Stimulated activated CD8-positive, alpha-beta memory T cell treated with anti-CD3 and anti-CD28 coated beads, Interleukin-7, amount 100 ng/mL, for 1 hour (primary cell): ENCODE data around the gene SLC6A9.

Experiments
- DNase-seq, 2 donors: peaks; one replicate each; pipeline ENCODE4 v3.0.0-alpha.2; 2020; ENCODE audit warnings: low read depth in 2 of 2

Gene SLC6A9

DNA sequence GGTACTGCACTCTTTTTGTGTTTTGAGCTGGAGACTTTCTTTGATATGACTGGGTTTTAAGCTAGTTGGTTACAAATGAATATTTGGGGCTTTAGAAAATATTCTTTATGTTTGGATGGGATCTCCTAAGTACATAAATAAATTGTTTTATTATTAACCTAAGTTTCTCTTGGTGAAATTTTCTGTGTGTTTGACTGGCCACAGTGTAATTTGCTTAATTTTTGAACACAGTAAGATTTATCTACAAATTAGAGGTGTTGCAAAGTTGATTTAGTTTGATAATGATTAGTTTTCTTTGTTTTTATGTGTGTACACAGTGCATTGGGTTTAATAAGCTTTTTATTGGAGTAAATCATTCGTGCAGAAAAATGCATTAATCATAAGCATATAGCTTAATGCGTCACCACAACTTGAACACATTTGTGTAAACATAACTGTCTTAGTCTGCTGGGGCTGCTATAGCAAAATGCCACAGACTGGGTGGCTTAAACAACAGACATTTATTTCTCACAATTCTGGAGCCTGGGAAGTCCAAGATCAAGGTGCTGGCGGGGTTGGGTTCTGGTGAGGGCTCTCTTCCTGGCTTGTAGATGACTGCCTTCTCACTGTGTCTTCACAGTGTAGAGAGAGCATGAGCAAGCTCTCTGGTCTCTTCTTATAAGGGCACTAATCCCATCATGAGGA lies 17.4 kb upstream of the SLC6A9 start:
- no peak for DNase-seq

DNA sequence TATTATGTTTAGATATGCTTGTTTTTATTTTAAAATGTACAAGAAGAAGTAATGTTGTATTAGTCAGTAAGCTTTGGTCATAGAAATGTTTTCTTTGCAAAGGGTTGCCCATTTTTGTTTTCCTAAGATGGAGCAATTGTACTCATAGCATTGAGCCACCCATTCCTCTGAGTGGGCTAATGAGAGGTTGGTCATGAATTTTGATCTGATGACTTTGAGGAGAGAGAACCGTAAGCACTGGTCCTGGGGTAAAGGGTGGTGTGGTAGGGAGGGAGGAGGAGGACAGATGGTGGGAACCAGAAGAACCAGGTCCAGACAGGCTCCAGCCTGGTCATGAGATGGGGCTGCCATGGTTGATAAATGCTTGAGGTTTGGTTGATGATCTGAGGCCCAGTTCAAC lies 15.9 kb upstream of the SLC6A9 start:
- no peak for DNase-seq

DNA sequence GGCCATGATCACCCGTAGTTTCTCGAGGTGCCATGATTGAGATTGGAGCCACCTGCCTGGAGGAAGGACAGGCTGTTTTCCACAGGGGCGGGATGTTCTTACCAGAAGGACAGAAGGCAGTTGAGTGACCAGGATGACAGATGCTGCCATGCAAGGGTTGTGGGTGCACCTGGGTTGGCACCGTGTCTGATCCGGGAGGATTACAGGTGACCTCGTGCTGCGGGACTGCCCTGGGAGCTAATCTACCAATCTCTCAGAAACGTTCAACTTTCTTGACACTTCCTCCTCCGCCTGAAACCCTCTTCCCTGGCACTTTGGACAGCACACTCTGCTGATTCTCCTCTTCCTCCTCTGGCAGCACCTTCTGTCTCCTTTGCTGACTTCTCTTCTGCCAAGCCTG lies 13.8 kb upstream of the SLC6A9 start:
- no peak for DNase-seq

DNA sequence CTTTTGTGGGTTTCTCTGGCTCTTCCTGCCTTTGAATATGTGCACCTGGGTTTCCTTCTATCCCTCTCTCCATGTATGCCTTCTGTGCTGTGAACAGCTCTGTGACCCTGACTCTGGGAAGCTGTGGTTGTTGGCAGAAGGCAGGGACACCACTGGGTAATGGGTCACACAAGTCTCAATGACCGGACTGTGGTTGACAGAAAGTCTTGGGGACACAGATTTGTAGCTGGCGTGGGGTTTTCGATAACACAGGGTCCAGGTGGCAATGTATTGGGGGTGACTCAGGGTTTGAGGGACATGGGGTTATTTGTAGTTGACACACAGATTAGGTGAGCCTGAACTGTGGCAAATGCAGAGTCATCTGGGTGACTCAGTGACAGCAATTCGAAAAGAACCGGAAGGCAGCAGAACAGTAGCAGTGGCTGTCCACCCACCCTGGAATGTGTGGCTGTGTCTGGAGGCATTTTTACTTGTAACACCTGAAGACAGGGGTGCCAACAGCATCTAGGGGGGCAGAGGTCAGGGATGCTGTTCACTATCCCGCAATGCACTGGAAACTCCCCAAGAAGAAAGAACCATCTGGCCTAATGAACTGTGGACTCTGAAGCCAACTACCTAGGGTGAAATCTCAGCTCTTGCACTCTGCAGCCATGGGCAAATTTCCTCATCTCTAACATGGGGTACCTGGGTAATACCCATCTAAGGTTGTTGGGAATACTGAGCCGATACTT lies 13.0 kb upstream of the SLC6A9 start:
- no peak for DNase-seq

DNA sequence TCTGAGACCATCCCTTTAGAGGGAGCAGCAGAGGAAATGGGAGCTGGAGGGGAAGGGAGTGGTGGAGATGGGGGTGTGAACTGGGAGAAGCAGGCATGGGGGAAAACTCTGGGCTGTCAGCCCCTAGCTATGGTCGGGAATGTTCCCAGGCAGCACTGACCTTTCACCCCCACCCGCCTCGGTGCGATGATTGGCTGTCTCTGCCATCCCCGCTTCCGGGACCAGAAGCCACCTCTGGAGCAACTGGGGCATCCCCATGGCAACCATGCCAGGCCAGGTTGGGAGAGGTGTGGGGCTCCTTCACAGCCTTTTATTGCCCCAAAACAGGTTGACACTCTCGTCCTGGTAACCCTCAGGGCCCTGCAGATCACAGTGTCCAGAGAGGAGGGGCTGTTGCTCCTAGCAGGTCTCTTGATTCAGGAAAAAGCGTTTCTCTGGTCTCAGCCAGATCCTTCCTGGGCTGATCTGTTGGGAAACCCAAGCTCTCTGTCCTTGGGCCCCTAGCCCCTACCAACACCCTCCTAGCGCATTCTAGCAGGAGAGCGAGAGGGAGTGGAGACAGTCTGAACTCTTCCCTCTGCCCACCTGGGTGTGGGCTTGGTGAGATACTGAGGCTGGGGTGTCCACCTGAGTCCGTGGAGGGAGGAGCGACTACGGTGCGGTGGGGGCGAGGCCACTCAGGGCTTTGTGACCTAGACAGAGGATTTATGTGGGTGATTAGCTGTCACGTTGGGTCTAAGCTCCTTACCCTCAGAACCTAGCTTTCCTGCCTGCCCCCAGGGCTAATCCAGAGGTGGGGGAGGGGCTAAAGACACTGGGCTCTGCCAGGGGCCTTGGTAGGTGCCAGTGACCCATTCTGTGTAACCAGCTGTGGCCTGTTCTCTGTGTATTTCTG lies 12.2 kb upstream of the SLC6A9 start:
- DNase-seq: no peak

DNA sequence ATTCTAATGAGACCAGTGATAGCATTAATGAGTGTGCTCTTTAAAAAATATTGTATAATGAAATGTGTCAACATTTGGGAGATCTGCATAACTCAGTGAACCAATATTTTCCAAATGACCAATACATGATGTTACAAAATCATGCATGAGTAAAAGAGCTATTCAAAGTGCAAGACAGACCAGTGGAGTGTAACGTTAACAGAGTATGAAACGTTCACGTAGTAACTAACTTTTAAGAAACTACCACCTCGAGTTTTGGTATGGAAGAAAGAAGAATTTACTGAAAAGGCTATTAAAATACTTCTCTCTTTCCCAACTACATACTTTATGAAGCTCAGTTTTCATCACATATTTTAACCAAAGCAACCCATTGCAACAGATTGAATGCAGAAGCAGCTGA lies 9.6 kb upstream of the SLC6A9 start:
- DNase-seq: no peak

DNA sequence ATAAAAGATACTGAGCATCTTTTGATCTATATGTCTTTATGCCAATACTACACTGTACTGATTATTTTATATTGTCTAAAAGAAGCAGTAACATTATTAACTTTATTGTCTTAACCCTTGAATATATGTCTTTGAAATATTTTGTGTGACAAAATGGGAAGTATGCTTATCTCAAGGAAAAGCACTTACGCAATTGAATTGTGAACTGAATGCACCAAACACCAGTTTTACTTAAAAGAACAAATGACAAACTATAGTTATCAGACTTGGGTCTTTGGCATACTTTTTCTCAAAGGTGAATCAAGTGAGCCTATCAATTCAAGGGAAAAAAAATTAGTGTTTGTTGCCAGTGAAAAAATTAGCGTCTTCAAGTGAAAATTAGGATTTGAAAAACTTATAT lies 9.2 kb upstream of the SLC6A9 start:
- DNase-seq: no peak

DNA sequence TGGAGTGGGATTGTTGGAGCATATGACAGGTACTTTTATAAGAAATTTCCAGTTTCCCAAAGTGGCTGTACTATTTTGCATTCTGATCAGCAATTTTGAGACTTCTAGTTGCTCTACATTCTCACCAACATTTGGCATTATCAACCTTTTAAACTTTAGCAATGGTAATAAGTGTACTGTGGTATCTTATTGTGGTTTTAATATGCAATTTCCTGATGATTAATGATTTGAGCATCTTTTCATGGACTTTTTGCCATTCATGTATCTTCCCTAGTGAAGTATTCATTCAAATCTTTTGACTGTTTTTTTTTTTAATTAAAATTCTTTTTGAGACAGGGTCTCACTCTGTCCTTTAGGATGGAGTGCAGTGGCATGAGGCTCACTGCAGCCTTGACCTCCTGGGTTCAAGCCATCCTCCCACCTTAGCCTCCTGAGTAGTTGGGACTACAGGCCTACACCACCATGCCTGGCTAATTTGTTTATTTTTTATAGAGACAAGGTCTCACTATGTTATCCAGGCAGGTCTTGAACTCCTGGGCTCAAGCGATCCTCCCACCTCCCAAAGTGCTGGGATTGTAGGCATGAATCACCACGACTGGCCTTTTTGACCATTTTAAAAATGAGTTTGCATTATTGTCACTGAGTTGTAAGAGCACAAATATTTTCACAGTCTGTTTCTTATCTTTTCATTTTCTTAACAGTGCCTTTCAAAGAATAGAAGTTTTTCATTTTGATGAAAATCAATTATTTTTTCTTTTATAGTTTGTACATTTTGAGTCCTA lies 7.8 kb upstream of the SLC6A9 start:
- no peak for DNase-seq

DNA sequence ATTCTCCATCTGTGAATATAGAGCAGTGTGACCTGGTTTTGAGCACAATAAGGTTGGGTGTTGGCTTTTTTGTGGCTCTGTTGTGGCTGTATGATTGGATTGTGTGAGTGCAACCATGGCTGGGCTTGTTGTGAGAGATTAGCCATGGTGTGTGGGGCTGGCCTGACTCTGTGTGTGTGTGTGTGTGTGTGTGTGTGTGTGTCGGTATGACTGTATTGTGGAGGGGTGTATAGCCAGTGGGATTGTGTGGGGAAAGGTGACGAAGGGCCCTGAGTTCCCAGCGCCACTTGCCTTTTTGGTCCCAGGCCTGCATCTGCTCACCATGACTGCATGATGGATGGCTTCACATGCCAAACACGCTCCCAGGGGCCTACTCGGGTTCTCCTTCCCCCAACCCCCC lies 5.9 kb upstream of the SLC6A9 start:
- no peak for DNase-seq

DNA sequence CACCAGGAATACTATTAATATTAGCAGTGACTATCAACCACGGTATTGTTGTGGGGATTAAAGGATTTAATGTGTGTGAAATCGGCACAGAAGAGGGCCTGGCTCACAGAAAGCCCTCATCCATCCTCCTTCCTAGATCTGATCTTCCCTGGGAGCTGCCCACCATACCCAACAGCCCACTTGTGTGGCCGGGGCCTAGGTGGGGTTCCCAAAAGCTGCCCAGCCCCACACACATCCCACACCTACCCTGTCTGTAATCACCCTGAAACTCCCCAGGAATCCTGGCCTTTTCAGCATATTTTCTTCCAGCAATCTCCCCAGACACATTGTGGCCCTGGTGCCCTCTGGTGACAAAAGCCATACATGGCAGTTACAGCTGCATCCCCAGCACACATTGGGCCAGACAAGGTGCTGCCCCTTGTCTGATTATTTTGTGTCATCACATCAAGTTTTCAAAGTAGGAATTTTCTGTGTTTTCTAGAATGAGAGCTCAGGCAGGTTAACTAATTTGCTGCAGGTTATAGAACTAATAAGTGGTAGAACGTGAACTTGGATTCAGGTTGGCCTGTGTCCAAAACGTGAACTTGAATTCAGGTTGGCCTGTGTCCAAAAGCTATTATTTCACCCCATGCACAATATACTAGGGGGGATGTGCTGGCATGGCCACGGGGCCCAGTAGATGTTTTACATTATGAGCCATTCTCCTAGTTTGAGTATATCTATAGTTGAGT lies 5.3 kb upstream of the SLC6A9 start:
- DNase-seq: peak in 1 of 2 donors; percentile 43

DNA sequence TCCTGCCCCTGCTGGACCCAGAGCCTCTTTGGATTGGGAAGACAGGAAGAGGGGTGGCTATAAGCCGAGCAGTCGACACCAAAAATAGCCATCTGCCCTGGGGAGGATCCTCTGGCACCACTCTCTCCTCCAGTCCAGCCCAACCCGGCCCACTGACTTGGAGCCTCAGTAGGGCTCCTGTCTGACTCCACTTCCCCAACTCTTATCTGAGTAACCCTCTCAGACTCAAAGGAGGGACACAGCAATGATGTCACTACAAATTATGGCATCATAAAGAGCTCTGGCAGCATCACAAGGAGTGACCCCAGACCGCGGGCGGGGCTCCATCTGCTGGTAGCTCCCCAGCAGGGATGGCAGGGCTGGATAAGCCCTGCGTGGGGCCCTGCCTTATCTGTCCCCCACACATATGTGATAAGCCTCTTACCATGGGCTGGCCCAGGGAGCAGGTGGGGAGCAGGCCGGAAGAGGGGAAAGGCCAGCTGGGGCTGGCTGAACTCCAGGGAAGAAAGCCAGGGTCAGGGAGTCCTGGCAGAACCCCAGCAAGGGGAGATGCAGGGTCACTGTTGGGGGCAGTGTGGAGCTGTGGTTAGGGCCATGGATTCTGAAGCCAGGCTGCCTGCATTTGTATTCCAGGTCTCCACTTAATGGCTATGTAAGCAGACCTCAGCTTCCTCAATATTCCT lies 4.6 kb upstream of the SLC6A9 start:
- DNase-seq: no peak

DNA sequence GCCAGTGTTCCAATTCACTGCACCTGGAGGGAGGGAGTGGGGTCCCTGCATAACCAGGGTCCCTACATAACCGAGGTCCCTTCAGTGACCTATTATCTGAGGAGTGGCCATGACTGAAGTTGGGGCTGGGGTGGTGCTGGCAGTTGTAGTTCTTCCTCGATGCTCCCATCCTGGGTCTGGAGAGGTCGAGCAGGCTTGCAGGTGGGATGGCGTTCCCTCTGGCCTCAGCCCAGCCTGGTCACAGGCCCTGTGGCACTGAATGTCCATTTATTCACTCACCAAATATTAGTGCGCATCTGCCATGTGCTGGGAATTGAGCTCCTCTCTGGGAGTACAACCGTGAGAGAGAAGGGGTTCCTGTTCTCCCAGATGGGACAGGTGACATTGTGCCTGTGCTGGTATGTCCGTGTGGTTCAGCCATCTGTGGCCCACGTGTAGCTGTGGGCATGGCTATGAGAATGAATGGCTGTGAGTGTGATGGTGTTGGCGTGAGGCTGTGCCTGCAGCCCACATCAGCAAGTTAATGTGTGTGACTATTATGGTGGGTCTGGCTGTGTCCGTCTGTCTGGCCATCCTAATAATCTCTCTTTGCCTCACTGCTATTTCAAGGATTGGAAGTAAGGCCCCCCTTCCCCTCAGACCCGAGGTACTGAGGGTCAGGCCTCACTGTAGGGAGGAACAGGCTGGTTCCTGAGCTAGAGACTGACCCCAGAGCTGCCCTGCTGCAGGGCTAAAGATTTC lies 3.9 kb upstream of the SLC6A9 start:
- no peak for DNase-seq

DNA sequence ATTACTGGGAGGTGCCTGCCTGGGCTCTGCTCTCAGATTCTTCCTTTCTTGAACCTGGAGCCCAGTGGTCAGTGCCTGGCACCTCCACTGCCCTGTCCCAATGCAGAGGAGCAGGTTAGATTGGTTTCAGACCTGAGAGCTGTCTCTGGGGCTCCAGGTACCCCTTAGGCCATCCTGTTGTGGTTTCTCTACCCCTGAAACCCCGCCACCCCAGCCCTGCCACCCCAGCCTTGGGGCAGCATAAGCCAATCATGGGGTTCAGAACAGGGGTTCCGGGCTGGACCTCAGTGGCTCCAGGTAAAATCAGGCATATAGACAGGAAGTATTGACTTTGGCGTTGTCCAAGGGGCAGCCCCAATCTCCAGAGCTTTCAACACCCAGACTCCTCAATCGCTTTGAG lies 3.2 kb upstream of the SLC6A9 start:
- DNase-seq: no peak

DNA sequence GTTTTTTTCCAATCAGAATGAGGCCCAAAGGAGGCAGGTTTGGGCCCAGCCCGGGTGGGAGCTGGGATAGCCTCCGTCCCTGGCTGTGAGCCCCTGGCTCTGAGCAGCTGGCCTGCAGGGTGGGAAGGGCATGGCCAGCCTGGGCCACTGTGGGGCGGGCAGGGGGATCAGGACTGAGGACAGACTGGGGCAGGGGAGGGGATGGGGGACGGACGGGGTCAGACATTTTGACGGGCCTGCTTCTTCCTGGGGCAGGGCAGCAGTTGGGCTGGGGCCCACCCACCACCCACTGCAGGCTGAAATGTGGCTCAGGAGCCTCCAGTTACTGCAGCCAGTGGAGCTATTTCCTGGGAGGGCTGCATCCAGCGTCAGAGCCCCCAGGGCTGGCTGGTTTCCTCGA lies 2.5 kb upstream of the SLC6A9 start:
- no peak for DNase-seq

DNA sequence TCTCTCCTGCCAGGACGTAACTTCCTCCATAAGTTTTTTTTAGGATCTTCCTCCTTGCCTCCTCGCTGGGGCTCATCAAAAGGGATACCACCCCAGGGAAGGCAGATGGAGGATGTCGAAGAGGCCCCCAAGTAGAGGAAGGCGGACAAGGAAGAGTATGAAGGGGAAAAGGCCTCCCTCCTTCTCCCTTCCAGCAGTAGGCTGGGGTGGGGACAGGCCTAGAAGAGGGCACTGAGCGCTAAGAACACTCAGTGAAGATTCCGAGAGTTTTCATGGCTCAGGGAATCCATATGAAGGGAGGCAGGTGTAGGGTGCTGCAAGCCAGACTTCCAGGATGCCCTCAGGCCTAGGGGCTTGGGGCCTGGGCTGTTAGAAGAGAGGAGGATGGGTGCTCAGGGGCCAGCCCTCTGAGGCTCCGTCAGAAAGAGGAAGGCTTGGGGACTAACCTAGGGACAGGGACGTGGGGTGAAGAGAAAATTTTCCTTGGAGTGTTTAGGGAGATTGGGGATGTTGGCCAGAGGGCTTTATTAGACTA lies 1.8 kb upstream of the SLC6A9 start:
- no peak for DNase-seq

DNA sequence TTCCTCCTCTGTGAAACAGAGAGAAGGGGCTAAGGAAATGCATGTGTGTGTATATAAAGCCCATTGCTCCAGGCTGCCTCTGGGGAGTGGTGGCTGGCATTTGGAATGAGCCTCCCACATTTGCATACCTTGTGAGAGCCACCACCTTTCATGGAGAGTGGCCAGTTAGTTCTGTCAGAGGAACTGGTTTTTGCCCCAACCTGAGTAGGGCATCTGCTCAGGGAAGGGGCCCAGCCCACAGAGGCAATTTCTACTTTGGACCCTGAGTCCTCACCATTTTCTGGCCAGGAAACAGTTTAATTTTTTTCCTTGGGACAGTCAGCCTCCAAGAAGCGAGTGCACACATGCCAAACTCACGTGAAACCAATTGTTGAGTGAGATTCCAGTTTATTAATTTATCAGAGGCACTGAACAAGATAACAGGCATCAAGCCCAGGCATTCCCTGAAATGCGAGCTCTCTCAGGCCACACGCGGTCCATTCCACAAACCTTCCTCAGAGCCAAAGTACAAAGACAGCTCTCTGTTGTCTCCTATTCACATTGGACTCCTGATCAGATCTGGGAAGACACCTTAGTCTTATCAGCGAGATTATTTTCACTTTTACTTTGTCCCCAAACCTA lies 1.0 kb upstream of the SLC6A9 start:
- DNase-seq: no peak

DNA sequence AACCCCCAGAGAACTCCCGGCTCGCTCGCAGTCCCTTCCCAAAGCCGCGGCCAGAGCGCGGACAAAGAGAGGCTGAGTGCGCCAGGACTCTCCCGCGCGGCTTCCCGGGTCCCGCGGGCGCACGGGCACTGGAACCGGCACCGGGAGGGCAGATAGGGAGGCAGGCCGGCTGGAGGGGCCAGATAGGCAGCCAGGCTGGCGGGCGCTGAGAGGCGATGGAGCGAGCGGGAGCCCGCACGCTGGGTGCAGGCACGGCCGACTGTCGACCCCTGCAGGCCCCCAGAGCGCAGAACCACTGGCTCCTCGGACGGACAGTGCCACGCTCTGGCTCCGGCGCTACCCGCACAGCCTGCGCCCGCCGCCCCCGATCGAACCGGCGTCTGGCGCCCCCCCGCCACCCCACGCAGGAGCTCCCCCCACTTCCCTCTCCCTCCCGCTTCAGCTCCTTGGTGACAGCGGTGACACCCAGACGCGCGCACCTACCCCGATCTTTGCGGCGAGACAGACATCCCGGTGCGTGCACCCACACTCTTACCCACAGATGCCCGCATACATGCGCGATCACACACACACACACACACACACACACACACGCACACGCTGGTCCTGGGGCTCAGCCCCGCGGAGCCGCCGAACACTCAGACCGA lies 534 bp downstream of the SLC6A9 start:
- no peak for DNase-seq

DNA sequence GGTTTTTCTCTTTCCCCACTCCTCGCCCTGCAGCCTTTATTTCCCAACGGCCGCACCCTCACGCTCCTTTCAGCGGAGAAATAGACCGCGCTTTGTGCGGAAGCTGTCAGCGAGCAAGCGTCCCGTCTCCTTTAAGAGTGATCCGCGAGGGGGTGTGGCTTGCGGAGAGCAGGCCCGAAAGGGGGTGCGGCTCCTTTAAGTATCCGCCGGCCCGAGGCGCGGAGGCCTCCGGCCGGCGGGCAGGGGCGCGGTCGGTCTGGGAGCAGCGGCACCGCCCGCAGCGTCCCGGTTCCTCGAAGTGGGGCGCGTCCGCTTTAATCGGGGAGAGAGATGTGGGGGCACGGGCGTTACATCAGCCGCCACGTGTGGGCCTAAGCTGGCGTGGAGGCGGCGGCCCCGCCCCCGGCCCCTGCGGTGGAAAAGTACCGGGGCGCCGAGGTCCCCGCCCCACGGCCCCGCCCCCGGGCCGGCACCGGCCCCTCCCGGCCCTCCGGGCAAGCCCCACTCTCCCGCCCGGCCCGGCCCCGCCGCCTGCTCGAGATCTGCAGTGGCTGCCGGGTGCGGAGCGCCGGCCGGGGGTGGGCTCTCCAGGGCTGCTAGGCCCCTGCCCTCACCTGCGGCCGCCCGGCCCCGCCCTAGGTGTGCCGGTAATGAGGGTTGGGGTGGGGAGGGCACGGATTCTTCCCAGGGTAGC lies 1.2 kb downstream of the SLC6A9 start:
- peak; percentile 60 to 69 for DNase-seq
